HK-2 (cell line): ENCODE results near the gene ITPR2.
"Not testable (repeated sequence)": the region's sequence is repeated elsewhere in the genome, so short reads cannot be mapped to it uniquely, and the experiment has no call there.

Experiments
- DNase-seq: peaks from one replicate; pipeline ENCODE4 v3.0.0-alpha.2; 2018; ENCODE audit not compliant: unreplicated experiment

The ITPR2 gene

DNA sequence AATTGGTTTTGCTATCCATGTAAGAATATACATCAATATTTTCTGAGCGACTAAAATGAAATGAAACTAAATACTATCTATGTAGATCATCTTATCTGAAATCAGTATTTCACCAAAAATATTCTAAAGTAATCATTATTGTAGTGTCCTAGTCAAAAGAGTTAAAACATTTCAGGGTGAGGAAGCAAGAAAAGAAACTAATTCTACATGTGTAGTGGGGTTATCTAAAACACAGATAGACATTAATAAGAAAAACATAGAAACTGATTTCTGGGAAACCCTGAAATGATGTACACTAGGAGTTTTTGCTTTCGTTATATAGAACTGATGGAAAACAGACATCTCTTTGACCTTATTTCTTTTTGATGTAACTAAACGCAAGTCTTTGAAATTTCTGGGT lies 379.7 kb downstream of the ITPR2 start:
- no peak for DNase-seq

- no peak for DNase-seq
Measured at GRCh38 chr12:26452511-26452910, 380.5 kb downstream of the ITPR2 start.

- no peak for DNase-seq
Measured at GRCh38 chr12:26451763-26452162, 381.2 kb downstream of the ITPR2 start.

GRCh38 chr12:26445909-26446308 lies 387.1 kb downstream of the ITPR2 start:
- no peak for DNase-seq

DNA sequence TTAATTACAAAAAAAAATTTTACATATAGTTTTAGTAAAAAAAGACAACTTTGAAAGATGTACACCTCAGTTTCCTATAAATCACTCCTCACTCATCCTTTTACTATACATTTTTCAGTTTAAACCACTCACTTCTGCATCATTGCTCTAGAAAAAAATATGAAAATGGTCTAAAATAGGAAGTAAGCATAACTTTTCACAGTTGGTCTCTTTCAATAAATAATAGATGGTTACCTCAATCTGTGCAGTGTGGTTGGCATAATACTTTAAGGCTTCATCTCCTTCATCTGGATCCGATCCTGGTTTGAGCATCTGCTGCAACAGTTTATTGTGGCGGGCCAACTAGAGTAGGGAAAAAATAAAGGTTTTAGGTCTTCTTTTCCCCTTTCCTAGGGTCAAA lies 389.7 kb downstream of the ITPR2 start:
- no peak for DNase-seq

DNA sequence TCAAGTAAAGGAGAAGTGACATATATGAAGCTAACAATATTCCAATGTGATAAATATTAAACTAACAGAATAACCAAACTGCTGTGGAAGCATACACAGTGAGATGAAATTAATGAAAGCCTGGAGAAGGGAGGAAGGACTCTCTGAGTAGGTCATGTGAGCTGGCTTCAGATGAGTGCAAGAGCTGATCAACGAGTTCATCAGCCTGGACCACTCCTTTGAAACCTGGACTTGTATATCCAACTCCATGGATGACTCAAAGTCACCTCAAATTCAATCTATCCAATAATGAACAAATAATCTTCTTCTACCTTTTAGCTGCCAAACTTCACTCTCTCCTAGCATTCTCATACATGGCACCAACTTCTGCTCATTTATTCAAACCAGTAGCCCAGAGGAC lies 391.6 kb downstream of the ITPR2 start:
- no peak for DNase-seq

DNA sequence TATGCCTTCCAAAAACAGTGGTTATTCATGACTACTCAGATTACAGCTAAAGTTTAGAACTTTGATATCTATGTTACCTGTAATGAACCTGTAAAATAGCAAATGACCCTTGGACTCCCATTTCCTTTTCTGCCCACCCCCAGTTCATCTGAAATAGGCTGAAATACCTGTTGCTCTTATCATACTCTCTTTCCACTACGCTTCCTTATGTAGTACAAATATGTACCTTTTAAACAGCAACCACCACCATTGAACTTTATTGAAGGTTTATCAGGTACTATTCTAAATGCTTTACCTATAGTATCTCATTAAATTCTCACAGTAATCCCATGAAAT lies 398.0 kb downstream of the ITPR2 start:
- no peak for DNase-seq

- DNase-seq: peak; percentile 25
Measured at GRCh38 chr12:26434299-26435068, 398.5 kb downstream of the ITPR2 start.

DNA sequence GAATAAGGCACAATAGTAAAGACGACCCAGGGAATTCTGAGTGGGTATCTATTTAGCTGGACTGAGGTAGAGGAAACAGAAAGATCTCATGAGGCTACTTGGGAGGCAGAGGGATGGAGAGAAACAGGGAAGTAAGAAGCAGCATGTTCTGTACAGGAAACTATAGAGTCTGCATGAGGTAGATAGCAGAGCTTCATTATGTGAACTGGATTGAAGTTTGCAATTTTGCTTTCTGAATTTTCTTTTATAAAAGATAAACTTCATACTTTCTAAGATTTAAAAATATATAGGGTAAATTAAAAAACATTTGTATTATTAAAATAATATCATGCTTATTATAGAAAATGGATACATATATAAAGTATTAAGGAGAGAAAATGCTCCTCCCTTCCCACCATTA lies 399.3 kb downstream of the ITPR2 start:
- DNase-seq: not testable (repeated sequence)

GRCh38 chr12:26431211-26431610 lies 401.8 kb downstream of the ITPR2 start:
- no peak for DNase-seq

DNA sequence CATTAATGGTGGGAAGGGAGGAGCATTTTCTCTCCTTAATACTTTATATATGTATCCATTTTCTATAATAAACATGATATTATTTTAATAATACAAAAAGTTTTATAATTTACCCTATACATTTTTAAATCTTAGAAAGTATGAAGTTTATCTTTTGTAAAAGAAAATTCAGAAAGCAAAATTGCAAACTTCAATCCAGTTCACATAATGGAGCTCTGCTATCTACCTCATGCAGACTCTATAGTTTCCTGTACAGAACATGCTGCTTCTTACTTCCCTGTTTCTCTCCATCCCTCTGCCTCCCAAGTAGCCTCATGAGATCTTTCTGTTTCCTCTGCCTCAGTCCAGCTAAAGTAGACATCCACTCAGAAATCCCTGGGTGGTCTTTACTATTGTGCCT lies 402.4 kb downstream of the ITPR2 start:
- DNase-seq: not testable (repeated sequence)

DNA sequence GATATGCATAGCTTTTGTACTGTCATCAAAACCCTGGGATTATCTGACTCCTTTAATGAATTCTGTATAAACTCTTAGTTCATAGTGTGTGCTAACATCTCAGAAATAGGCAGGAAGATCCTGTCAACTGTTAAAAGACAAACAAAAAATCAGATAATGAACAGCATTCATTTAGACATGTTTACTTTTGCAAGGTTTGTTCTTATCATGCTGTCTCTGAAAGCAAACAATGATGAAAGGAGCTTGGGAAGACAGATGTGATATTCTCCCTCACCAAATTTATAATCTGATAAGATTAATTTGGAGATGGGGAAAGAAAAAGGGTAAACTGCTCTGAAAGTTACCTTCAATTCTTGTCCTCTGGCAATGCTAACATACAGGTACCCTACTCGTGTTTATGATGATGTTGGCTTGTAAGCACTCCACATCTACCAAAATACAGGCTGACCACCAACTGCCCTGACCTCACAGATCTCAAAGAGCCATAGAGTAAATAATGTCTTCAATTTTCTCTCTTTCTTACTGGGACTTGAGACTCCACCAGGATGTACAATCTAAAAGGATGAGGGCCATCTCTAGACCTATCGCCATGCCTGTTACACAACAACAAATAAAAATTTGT lies 403.8 kb downstream of the ITPR2 start:
- DNase-seq: no peak

GRCh38 chr12:26428420-26428819 lies 404.6 kb downstream of the ITPR2 start:
- no peak for DNase-seq

GRCh38 chr12:26426652-26427051 lies 406.3 kb downstream of the ITPR2 start:
- no peak for DNase-seq

DNA sequence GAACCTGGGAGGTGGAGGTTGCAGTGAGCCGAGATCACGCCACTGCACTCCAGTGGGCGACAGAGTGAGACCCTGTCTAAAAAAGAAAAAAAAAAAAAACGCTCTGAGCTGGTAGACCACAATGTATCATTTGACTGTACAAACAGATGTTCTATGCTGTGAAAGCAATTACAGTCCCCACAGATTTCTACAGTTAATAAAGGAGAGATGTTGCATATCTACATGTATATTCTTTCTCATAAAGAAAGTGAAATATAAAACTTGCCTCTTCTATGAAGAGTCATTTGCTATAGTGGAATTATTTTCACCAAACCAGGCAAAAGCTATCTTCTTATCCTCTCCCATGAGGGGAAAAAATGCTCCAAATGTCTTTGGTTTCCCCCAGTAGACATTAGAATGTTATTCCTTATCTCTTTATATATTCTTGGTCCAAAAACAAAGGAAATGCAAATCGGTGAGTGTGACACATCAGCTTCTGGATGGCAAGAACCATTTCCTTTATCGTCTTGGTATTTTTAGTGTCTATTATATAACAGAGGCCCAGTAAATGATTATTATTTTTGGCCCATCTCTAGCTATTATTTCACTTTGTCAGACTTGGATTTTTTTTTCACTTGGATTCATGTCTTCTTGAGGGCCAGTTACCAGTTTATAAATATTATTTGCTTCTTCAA lies 407.3 kb downstream of the ITPR2 start:
- DNase-seq: no peak

- no peak for DNase-seq
Measured at GRCh38 chr12:26422839-26423398, 410.1 kb downstream of the ITPR2 start.

- DNase-seq: no peak
Measured at GRCh38 chr12:26416550-26416949, 416.4 kb downstream of the ITPR2 start.

- DNase-seq: no peak
Measured at GRCh38 chr12:26410689-26411088, 422.3 kb downstream of the ITPR2 start.

DNA sequence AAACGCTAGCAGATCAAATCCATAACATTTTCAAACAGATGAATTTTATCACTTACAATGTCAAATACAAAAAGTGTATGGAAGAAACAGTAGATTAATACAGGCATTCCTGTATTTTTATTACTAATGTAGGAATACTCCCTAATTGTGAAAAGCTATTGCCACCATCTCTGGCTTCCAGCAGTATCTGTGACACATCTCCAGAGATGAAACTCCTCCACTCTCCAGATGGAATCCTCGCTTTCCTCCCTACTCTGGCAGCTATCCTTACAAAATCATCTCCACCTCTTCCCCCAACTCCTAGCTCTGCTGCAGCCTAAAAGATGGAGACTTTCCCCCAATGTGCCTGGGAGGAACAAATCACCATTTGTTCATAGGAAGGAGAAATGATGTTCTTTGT lies 426.2 kb downstream of the ITPR2 start:
- DNase-seq: no peak

DNA sequence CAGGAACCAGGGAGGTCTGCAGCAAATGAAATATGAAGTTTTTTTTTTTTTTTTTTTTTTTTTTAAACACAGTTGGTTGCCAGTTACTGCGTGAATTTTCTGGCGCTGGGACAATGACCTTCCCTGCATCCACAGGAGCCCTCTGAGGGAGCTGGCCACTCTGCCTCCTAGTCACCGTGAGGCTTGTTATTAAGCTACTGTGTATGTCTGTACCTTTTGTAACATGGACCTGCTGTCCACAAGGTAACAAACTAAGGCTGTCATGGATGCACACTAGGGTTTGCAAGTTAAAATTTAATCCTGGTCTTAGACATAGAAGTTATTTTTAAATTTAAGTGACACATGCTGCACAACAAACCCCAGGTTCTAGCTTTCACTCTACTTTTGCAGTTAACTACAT lies 426.6 kb downstream of the ITPR2 start:
- no peak for DNase-seq

- no peak for DNase-seq
Measured at GRCh38 chr12:26403601-26404000, 429.4 kb downstream of the ITPR2 start.

DNA sequence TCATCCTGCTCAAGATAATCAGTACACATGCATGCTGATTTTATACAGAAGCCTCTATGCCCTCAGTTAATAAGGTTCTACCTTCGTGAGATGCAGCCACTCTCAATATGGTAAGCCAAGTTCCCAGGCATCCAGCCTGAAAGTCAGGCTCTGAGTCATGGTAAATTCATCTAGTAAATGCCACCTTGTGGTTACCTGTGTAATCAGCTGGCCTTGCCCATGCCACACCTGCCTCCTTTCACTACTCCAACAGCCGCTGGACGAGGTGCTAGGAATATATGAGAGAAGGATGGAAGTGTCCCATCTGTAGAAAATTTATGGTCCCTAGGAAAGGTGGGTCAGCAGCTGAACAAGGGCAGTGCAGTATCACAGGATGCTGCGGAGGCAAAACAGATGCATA lies 430.3 kb downstream of the ITPR2 start:
- peak; percentile 24 for DNase-seq

- no peak for DNase-seq
Measured at GRCh38 chr12:26401874-26402273, 431.1 kb downstream of the ITPR2 start.
